ENCODE measurements around the gene RSPO4.

The RSPO4 gene

DNA sequence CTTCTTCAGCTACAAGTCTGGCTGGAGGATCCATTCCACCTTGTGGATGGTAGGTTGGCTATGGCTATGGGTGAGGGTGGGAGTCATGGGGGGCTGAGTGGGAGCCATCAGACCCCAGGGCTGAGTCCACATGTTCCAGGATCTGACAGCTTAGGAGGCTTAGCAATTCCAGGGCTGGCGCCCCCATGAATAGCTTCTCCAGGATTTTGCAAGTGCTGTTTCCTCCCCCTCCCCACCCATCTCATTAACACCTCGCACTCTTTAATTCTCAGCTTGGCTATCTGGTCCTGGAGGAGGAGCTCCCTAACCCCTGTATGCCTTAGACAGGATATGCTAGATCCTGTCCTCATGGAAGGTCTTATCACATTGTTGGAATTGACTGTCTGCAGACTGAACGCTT is 47.0 kb downstream of the RSPO4 start:
- TF ChIP-seq, protein P1, sequence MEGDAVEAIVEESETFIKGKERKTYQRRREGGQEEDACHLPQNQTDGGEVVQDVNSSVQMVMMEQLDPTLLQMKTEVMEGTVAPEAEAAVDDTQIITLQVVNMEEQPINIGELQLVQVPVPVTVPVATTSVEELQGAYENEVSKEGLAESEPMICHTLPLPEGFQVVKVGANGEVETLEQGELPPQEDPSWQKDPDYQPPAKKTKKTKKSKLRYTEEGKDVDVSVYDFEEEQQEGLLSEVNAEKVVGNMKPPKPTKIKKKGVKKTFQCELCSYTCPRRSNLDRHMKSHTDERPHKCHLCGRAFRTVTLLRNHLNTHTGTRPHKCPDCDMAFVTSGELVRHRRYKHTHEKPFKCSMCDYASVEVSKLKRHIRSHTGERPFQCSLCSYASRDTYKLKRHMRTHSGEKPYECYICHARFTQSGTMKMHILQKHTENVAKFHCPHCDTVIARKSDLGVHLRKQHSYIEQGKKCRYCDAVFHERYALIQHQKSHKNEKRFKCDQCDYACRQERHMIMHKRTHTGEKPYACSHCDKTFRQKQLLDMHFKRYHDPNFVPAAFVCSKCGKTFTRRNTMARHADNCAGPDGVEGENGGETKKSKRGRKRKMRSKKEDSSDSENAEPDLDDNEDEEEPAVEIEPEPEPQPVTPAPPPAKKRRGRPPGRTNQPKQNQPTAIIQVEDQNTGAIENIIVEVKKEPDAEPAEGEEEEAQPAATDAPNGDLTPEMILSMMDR (IDR thresholded peaks at IDR 0.05), result no peak
- Histone ChIP-seq H3K4me3 (ENCODE audit: low read depth, low read length) (no peak overlapping the region), H3K27me3 (ENCODE audit: control insufficient read depth, insufficient read depth, low read length) (no peaks in the 10 kb centered on the region), H3K9me3 (ENCODE audit: control insufficient read depth, low read length) (no peaks in the 10 kb centered on the region), H3K36me3 (ENCODE audit: control insufficient read depth, insufficient read depth, low read length) (no peaks in the 10 kb centered on the region), H3K27ac (no peak overlapping the region), H3K79me2 (no peaks in the 10 kb centered on the region), H3K4me2 (ENCODE audit: low read length) (no peak overlapping the region), H2AFZ (no peak overlapping the region), H3K4me1 (peaks cover 7% of the 10 kb centered on the region), H3K9ac (no peak overlapping the region)

DNA sequence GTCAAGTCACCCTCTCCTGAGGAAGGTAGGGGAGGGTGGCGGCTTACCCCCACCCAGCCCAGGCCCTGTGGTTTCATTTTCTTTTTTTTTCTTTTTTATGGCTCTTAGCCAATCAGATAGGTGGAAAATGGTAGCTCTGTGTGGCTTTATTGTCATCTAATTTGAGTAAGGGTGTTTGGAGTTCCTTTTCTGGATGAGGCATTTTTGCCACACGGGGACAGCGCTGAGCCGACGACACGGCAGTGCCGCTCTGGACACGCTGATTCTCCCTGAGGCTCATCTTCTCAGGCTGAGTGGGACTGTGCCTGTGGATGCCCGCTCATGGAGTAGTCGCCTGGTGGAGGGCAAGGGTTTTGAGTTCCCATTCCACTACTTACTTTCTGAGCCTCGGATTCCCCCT is 48.4 kb downstream of the RSPO4 start:
- Histone ChIP-seq H3K27ac (no peak overlapping the region), H3K9ac (no peak overlapping the region), H3K36me3 (ENCODE audit: control insufficient read depth, insufficient read depth, low read length) (no peaks in the 10 kb centered on the region), H3K4me1 (peaks cover 7% of the 10 kb centered on the region), H3K79me2 (no peaks in the 10 kb centered on the region), H2AFZ (peak overlapping the region; percentile 50), H3K9me3 (ENCODE audit: control insufficient read depth, low read length) (no peaks in the 10 kb centered on the region), H3K27me3 (ENCODE audit: control insufficient read depth, insufficient read depth, low read length) (no peaks in the 10 kb centered on the region), H3K4me3 (ENCODE audit: low read depth, low read length) (no peak overlapping the region), H3K4me2 (ENCODE audit: low read length) (no peak overlapping the region)
- TF ChIP-seq, protein P1 (IDR thresholded peaks at IDR 0.05), result peak; percentile 54

DNA sequence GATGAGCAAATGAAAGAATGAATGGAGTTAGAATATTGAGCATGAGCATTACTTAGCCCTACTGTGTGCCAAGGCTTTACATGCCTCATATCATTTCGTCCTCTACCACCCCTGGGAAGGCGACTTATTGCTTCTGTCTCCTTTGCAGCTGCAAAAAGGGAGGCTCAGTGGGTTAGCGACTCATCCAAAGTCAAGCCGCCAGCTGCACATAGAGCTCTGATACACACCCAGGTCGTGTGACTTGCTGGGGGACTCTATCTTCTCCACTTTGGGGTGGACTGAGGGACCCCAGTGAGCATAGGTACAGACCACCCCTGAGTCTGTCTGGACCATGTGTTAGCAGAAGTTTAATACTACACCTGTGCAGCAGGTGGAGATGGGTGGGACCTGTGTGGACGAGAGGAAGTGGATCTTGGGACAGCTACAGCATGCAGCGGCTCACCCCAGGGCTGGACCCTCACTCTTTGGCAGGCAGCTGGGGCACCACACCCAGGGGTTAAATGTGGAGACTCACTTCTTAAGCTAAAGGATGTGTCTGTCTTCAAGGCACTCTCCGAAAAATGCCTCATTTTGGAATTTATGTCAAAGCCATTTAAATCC is 49.8 kb downstream of the RSPO4 start:
- H3K27me3 ChIP-seq (ENCODE audit: control insufficient read depth, insufficient read depth, low read length), result no peaks in the 10 kb centered on the region

DNA sequence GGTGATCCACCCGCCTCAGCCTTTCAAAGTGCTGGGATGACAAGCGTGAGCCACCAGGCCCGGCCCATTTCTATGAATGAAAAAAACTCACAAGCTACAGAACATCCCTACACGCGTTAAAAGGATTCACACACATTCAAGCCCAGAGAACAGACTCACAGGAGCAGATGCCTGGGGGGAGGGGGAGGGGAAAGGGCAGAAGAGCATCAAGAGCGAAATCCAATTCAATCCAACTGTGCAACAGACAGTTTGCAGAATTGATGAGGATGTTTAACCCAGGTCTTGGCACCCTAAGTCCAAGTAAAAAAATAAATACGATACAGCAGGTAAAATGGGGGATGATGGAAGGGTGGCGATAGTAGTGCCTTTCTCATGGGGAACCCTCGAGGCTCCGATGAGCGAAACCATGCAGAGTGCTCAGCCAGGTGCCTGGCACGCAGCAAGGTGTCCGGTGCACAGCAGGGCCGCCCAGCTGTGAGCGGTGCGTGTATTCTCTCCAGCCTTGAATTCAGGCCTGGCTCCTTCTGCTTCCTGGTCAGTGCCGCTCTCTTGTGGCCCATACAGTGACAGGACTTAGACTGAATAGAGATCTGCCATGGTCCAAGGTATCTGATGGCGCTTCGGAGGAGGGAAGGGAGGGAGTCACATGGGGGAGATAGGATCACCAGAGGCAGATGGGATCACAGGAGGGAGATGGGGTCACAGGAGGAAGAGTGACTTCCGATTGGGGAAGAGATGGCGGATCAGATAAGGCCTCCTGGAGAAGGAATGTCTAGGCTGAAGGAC is 50.5 kb downstream of the RSPO4 start:
- no peaks in the 10 kb centered on the region for H3K27me3 ChIP-seq (ENCODE audit: control insufficient read depth, insufficient read depth, low read length)
- no peak overlapping the region for H2AFZ ChIP-seq
- TF ChIP-seq, protein P1 (IDR thresholded peaks at IDR 0.05), result no peak
- no peaks in the 10 kb centered on the region for H3K9me3 ChIP-seq (ENCODE audit: control insufficient read depth, low read length)
- H3K4me2 ChIP-seq (ENCODE audit: low read length), result no peak overlapping the region
- no peak overlapping the region for H3K4me3 ChIP-seq (ENCODE audit: low read depth, low read length)
- H3K79me2 ChIP-seq, result no peaks in the 10 kb centered on the region
- H3K36me3 ChIP-seq (ENCODE audit: control insufficient read depth, insufficient read depth, low read length), result no peaks in the 10 kb centered on the region
- no peak overlapping the region for H3K9ac ChIP-seq
- no peak overlapping the region for H3K27ac ChIP-seq
- H3K4me1 ChIP-seq, result peaks cover 7% of the 10 kb centered on the region

More for the DNA sequence above, 49.8 kb downstream of the RSPO4 start:
- Histone ChIP-seq H3K36me3 (ENCODE audit: control insufficient read depth, insufficient read depth, low read length) (no peaks in the 10 kb centered on the region), H3K4me2 (ENCODE audit: low read length) (no peak overlapping the region), H2AFZ (no peak overlapping the region), H3K9me3 (ENCODE audit: control insufficient read depth, low read length) (no peaks in the 10 kb centered on the region), H3K9ac (no peak overlapping the region), H3K4me3 (ENCODE audit: low read depth, low read length) (no peak overlapping the region), H3K4me1 (peaks cover 7% of the 10 kb centered on the region), H3K79me2 (no peaks in the 10 kb centered on the region), H3K27ac (no peak overlapping the region)
- TF ChIP-seq, protein P1 (IDR thresholded peaks at IDR 0.05), result no peak
